ENCODE data around the gene COL11A2. TPM values are rescaled to one million over a fixed set of nuclear protein-coding genes. Genes with fewer than 3 reads are reported as not detected.
A peak's percentile ranks its signal among the peaks of the same experiment; 100 is the strongest.

Gene COL11A2
- total RNA-seq, 1 experiment from 2014 or later: 2.3 TPM

DNA sequence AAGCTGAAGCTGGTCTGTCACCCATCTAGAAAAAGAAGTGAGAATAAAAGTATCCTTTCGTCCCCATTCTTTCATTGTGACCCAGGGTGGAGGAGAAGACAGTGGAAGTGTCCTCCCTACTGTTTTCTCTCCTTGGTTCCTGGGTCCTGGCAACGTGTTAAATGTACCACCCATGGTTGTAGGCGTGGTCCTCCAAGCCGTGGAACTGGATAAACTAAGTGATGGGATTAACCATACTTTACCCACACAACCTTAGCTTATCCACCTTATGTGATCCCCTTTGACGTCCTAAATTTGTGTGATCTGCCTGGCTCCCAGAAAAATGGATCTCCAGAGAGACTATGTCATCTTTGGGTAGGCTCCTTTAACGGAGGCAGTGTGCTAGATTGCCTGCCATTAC is 69.1 kb downstream of the COL11A2 start:
- Mint-ChIP-seq H3K4me1 (peaks cover 69 to 75% of the 10 kb centered on the region in 2 experiments), H3K27me3 (ENCODE audit: low read depth) (peaks cover 1% of the 10 kb centered on the region; the same call in 1 of the 2 replicates), H3K36me3 (ENCODE audit: insufficient read depth in 1 of 3, low read depth in 3 of 3) (peaks cover 29 to 43% (median 35%) of the 10 kb centered on the region in 3 experiments), H3K9me3 (peaks cover 16 to 21% of the 10 kb centered on the region in 2 experiments), H3K27ac (peak overlapping the region in 1 of 3 experiments; percentile 56; a peak in 1 of 7 replicates), H3K4me3 (peak overlapping the region; percentile 53 to 58; a peak in 4 of 5 replicates)
- no peaks in the 10 kb centered on the region for H4K20me1 ChIP-seq (ENCODE audit: control insufficient read depth, insufficient read depth, insufficient read length)
- peaks cover 11% of the 10 kb centered on the region; the same call in 1 of the 2 replicates for H3K4me1 ChIP-seq (ENCODE audit: insufficient read depth, low read length)
- no peak overlapping the region for H3K4me2 ChIP-seq (ENCODE audit: insufficient read depth, insufficient read length, low read length)
- no peak overlapping the region for H4K91ac ChIP-seq (ENCODE audit: insufficient read length, low read depth, low read length)
- H3K56ac ChIP-seq (ENCODE audit: insufficient read length, low read depth, low read length): no peak overlapping the region
- WGBS (ENCODE audit: extremely low coverage, insufficient read length, low lambda C conversion rate): no CpG with 5 or more reads among the region's 6 CpGs
- no peak overlapping the region for H3K23ac ChIP-seq (ENCODE audit: insufficient read length, low read depth, low read length)
- no peak overlapping the region for H2BK15ac ChIP-seq (ENCODE audit: low read depth, low read length)
- no peak overlapping the region for H2BK120ac ChIP-seq (ENCODE audit: low read depth, low read length, poor library complexity, severe bottlenecking)
- no peak overlapping the region for H2BK12ac ChIP-seq (ENCODE audit: insufficient read length, low read depth, low read length)
- no peak overlapping the region for H4K5ac ChIP-seq (ENCODE audit: insufficient read length, low read depth, low read length)
- H2AFZ ChIP-seq (ENCODE audit: low read length): no peak overlapping the region
- peaks cover 7% of the 10 kb centered on the region for H3K9me3 ChIP-seq (ENCODE audit: control insufficient read depth, low read depth, low read length)
- no peak overlapping the region for H3K9ac ChIP-seq (ENCODE audit: extremely low read depth, insufficient read length, low read length)
- H2BK5ac ChIP-seq (ENCODE audit: insufficient read length, low read length): no peak overlapping the region
- TF ChIP-seq, protein P1, sequence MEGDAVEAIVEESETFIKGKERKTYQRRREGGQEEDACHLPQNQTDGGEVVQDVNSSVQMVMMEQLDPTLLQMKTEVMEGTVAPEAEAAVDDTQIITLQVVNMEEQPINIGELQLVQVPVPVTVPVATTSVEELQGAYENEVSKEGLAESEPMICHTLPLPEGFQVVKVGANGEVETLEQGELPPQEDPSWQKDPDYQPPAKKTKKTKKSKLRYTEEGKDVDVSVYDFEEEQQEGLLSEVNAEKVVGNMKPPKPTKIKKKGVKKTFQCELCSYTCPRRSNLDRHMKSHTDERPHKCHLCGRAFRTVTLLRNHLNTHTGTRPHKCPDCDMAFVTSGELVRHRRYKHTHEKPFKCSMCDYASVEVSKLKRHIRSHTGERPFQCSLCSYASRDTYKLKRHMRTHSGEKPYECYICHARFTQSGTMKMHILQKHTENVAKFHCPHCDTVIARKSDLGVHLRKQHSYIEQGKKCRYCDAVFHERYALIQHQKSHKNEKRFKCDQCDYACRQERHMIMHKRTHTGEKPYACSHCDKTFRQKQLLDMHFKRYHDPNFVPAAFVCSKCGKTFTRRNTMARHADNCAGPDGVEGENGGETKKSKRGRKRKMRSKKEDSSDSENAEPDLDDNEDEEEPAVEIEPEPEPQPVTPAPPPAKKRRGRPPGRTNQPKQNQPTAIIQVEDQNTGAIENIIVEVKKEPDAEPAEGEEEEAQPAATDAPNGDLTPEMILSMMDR (conservative IDR thresholded peaks at IDR 0.05): no peak
- H3T11ph ChIP-seq (ENCODE audit: low read length): no peak overlapping the region
- H3K14ac ChIP-seq (ENCODE audit: insufficient read depth, low read length): no peak overlapping the region
- H3K4ac ChIP-seq (ENCODE audit: low read depth, low read length): no peak overlapping the region
- no peaks in the 10 kb centered on the region for H3K27me3 ChIP-seq (ENCODE audit: insufficient read depth, low read length)
- H3K18ac ChIP-seq (ENCODE audit: insufficient read length, low read depth, low read length): no peak overlapping the region
- peaks cover 6% of the 10 kb centered on the region for H3K79me1 ChIP-seq (ENCODE audit: insufficient read depth, low read depth, low read length, poor library complexity, severe bottlenecking)
- no peak overlapping the region for H2AK5ac ChIP-seq (ENCODE audit: insufficient read length, low read length)
- H2BK20ac ChIP-seq (ENCODE audit: low read depth, low read length, poor library complexity, severe bottlenecking): no peak overlapping the region
- H3K27ac ChIP-seq (ENCODE audit: insufficient read length, low read depth, low read length): no peak overlapping the region
- no peak overlapping the region for H4K8ac ChIP-seq (replicated peaks; ENCODE audit: insufficient read length, low read depth, low read length)
- no peak for DNase-seq
- H3K79me2 ChIP-seq (ENCODE audit: insufficient read depth, low read length): peaks cover 25% of the 10 kb centered on the region; the same call in 1 of the 2 replicates
- peaks cover 3% of the 10 kb centered on the region for H3K23me2 ChIP-seq (ENCODE audit: insufficient read length, low read depth, low read length, poor library complexity, severe bottlenecking)
